IMR-90 (cell line): ENCODE data around the gene TCFL5. TPM values are rescaled to one million over a fixed set of nuclear protein-coding genes. Genes with fewer than 3 reads are reported as not detected.

ENCODE experiments used
- ATAC-seq: fragments of 200-7000 bp; cut with Tn5 transposase; 2 replicates; pipeline ENCODE4 v1.9.1; 2020; ENCODE audit warnings: low read depth, mild to moderate bottlenecking, moderate library complexity
- BruUV-seq: library from RNA; stranded (reverse); fragments of 400-500 nt; replicated peaks from 2 replicates; lab custom pipeline; 2021; lab: Mats Ljungman, UMichigan
- CTCF ChIA-PET: fragments of 300-600 bp; formaldehyde crosslinking; extraction: SDS; loops from one replicate; lab custom pipeline; 2021; ENCODE audit warnings: antibody characterized with exemption; lab: Yijun Ruan, JAX
- POLR2A ChIA-PET: fragments of 300-600 bp; sonication (Branson Sonifier 250); formaldehyde crosslinking; loops from one replicate; lab custom pipeline; 2022; ENCODE audit warnings: antibody characterized with exemption; ENCODE audit not compliant: unreplicated experiment; lab: Charles Lee
- DNase-seq: peaks from one replicate; pipeline ENCODE4 v3.0.0; 2013
- H2AFZ ChIP-seq: replicated peaks from 2 replicates; pipeline ENCODE3; 2013; ENCODE audit warnings: low read length, mild to moderate bottlenecking; ENCODE audit not compliant: poor library complexity
- H2AK5ac ChIP-seq: 2 replicates; pipeline ENCODE4 v1.6.1; 2013; ENCODE audit warnings: low read depth, low read length, inconsistent platforms
- H2AK9ac ChIP-seq: replicated peaks from 2 replicates; pipeline ENCODE3; 2013; ENCODE audit warnings: mild to moderate bottlenecking, low read depth, low read length, moderate library complexity; ENCODE audit not compliant: poor library complexity
- H2BK120ac ChIP-seq: 2 replicates; pipeline ENCODE4 v1.6.1; 2013; ENCODE audit warnings: low read depth, low read length, inconsistent platforms
- H2BK15ac ChIP-seq: 3 replicates; pipeline ENCODE4 v1.6.1; 2013; ENCODE audit warnings: low read depth, low read length, inconsistent platforms
- H2BK20ac ChIP-seq: 2 replicates; pipeline ENCODE4 v1.6.1; 2013; ENCODE audit warnings: low read depth, mild to moderate bottlenecking, inconsistent platforms, low read length, moderate library complexity
- H2BK5ac ChIP-seq: 2 replicates; pipeline ENCODE4 v1.6.1; 2013; ENCODE audit warnings: mild to moderate bottlenecking, low read depth, low read length, inconsistent platforms; ENCODE audit not compliant: poor library complexity, severe bottlenecking
- H3K14ac ChIP-seq: replicated peaks from 2 replicates; pipeline ENCODE4 v1.6.1; 2013; ENCODE audit warnings: low read depth, low read length, inconsistent platforms
- H3K18ac ChIP-seq: 2 replicates; pipeline ENCODE4 v1.6.1; 2013; ENCODE audit warnings: low read depth, low read length, control low read depth
- H3K23ac ChIP-seq: 2 replicates; pipeline ENCODE4 v1.6.1; 2013; ENCODE audit warnings: low read depth, low read length, inconsistent platforms
- H3K27ac ChIP-seq: 2 replicates; pipeline ENCODE4 v1.5.1; 2013; ENCODE audit warnings: mild to moderate bottlenecking, control low read depth, low read length; ENCODE audit not compliant: insufficient read depth
- H3K27me3 ChIP-seq: 2 replicates; pipeline ENCODE4 v1.6.1; 2013; ENCODE audit warnings: low read length; ENCODE audit not compliant: control insufficient read depth, insufficient read depth
- H3K36me3 ChIP-seq: 2 replicates; pipeline ENCODE4 v1.6.1; 2013; ENCODE audit warnings: low read length, mixed read lengths; ENCODE audit not compliant: control insufficient read depth, insufficient read depth
- H3K4ac ChIP-seq: 2 replicates; pipeline ENCODE4 v1.6.1; 2013; ENCODE audit warnings: low read depth, low read length, inconsistent platforms
- H3K4me1 ChIP-seq: 2 replicates; pipeline ENCODE4 v1.6.1; 2013; ENCODE audit warnings: low read length, mixed read lengths; ENCODE audit not compliant: control insufficient read depth, insufficient read depth
- H3K4me2 ChIP-seq: 2 replicates; pipeline ENCODE4 v1.6.1; 2013; ENCODE audit warnings: low read depth, mild to moderate bottlenecking, control low read depth, low read length, moderate library complexity
- H3K4me3 ChIP-seq: 2 replicates; pipeline ENCODE4 v1.5.1; 2013; ENCODE audit warnings: low read depth, mild to moderate bottlenecking, control low read depth, low read length, moderate library complexity; ENCODE audit not compliant: insufficient read depth
- H3K56ac ChIP-seq: 2 replicates; pipeline ENCODE4 v1.6.1; 2013; ENCODE audit warnings: low read length, inconsistent platforms; ENCODE audit not compliant: insufficient read depth; ENCODE audit errors: extremely low read depth
- H3K79me1 ChIP-seq, 2 experiments: 2 replicates each; pipeline ENCODE4 v1.6.1; 2013; ENCODE audit warnings: low read length in 2 of 2, inconsistent platforms in 1 of 2, low read depth in 1 of 2
- H3K9ac ChIP-seq: 2 replicates; pipeline ENCODE4 v1.6.1; 2013; ENCODE audit warnings: low read depth, low read length, control low read depth
- H3K9me1 ChIP-seq: 2 replicates; pipeline ENCODE4 v1.6.1; 2013; ENCODE audit warnings: low read length, inconsistent platforms; ENCODE audit not compliant: insufficient read depth
- H3K9me3 ChIP-seq: 2 replicates; pipeline ENCODE4 v1.6.1; 2013; ENCODE audit warnings: low read length; ENCODE audit not compliant: control insufficient read depth, insufficient read depth
- H4K20me1 ChIP-seq: 2 replicates; pipeline ENCODE4 v1.6.1; 2013; ENCODE audit warnings: low read length, inconsistent platforms; ENCODE audit not compliant: insufficient read depth
- H4K5ac ChIP-seq: 2 replicates; pipeline ENCODE4 v1.6.1; 2013; ENCODE audit warnings: mild to moderate bottlenecking, low read depth, low read length, control low read depth
- H4K8ac ChIP-seq, 2 experiments: 2 replicates each; pipeline ENCODE4 v1.6.1; 2013; ENCODE audit warnings: low read depth in 2 of 2, low read length in 2 of 2, control low read depth in 1 of 2, inconsistent platforms in 1 of 2
- H4K91ac ChIP-seq: 2 replicates; pipeline ENCODE4 v1.6.1; 2013; ENCODE audit warnings: low read depth, low read length, inconsistent platforms; ENCODE audit not compliant: insufficient read depth
- BHLHE40 ChIP-seq: fragments of 150-350 bp; IDR thresholded peaks from 2 replicates; pipeline ENCODE4 v1.6.1; 2016; ENCODE audit warnings: mild to moderate bottlenecking, low read depth, low read length
- CEBPB ChIP-seq: IDR thresholded peaks from 2 replicates; pipeline ENCODE4 v1.6.1; 2012; ENCODE audit warnings: low read depth, low read length, improper control_type of control experiment
- CHD1 ChIP-seq: IDR thresholded peaks from 2 replicates; pipeline ENCODE4 v1.6.1; 2012; ENCODE audit warnings: low read depth, low read length, improper control_type of control experiment
- CTCF ChIP-seq: conservative IDR thresholded peaks from 2 replicates; pipeline ENCODE4 v1.5.1; 2012; ENCODE audit warnings: mild to moderate bottlenecking, low read depth, low read length, improper control_type of control experiment
- ELK1 ChIP-seq: fragments of 150-350 bp; IDR thresholded peaks from 2 replicates; pipeline ENCODE4 v1.6.1; 2016; ENCODE audit warnings: low read depth, mild to moderate bottlenecking, low read length, moderate library complexity, borderline replicate concordance
- FOS ChIP-seq: fragments of 150-350 bp; IDR thresholded peaks from 2 replicates; pipeline ENCODE4 v1.6.1; 2016; ENCODE audit warnings: low read depth, low read length
- MAFK ChIP-seq: IDR thresholded peaks from 2 replicates; pipeline ENCODE4 v1.6.1; 2012; ENCODE audit warnings: low read depth, low read length, improper control_type of control experiment
- MAZ ChIP-seq: IDR thresholded peaks from 2 replicates; pipeline ENCODE4 v1.6.1; 2012; ENCODE audit warnings: low read depth, mild to moderate bottlenecking, low read length, improper control_type of control experiment, moderate library complexity, borderline replicate concordance
- MXI1 ChIP-seq: IDR thresholded peaks from 2 replicates; pipeline ENCODE4 v1.6.1; 2012; ENCODE audit warnings: low read depth, mild to moderate bottlenecking, low read length, moderate library complexity, borderline replicate concordance
- NFE2L2 ChIP-seq: fragments of 150-350 bp; IDR thresholded peaks from 2 replicates; pipeline ENCODE4 v1.6.1; 2016; ENCODE audit warnings: low read depth, mild to moderate bottlenecking, low read length
- POLR2A ChIP-seq: IDR thresholded peaks from 2 replicates; pipeline ENCODE4 v1.6.1; 2012; ENCODE audit warnings: mild to moderate bottlenecking, low read depth, low read length
- RAD21 ChIP-seq: IDR thresholded peaks from 2 replicates; pipeline ENCODE4 v1.6.1; 2012; ENCODE audit warnings: low read length, improper control_type of control experiment
- RCOR1 ChIP-seq: IDR thresholded peaks from 2 replicates; pipeline ENCODE4 v1.6.1; 2012; ENCODE audit warnings: mild to moderate bottlenecking, low read length, improper control_type of control experiment; ENCODE audit not compliant: insufficient replicate concordance
- RFX5 ChIP-seq: IDR thresholded peaks from 2 replicates; pipeline ENCODE4 v1.8.0; 2012; ENCODE audit warnings: low read depth, mild to moderate bottlenecking, low read length, moderate library complexity
- SMC3 ChIP-seq: fragments of 150-350 bp; IDR thresholded peaks from 2 replicates; pipeline ENCODE4 v1.6.1; 2016; ENCODE audit warnings: low read depth, mild to moderate bottlenecking, antibody characterized with exemption, low read length, moderate library complexity
- USF2 ChIP-seq: fragments of 150-350 bp; IDR thresholded peaks from 2 replicates; pipeline ENCODE4 v1.6.1; 2017; ENCODE audit warnings: mild to moderate bottlenecking, antibody characterized with exemption, low read length, low read depth
- WGBS, 2 experiments: methylation state at CpG; one replicate each; pipeline versions ENCODE4 v1.1.5 to v1.1.7; 2013; ENCODE audit warnings: missing lambda C conversion rate in 2 of 2; ENCODE audit not compliant: insufficient read length in 1 of 2; ENCODE audit errors: extremely low coverage in 2 of 2; 5-methylcytosine and 5-hydroxymethylcytosine counted together
- dilution Hi-C: fragments of 300-500 bp; cut with HindIII; formaldehyde crosslinking; loops from one replicate; pipeline ENCODE4 v1.14.3; 2018; ENCODE audit warnings: low sequenced_read_pairs; ENCODE audit not compliant: unreplicated experiment
- in situ Hi-C: fragments of 300-500 bp; cut with MboI; formaldehyde crosslinking; loops from 3 replicates; pipeline ENCODE4 v1.14.3; 2019; ENCODE audit warnings: low sequenced_read_pairs, inconsistent platforms, mixed read lengths
- intact Hi-C: fragments of 100-400 bp; cut with micrococcal nuclease; formaldehyde crosslinking; loops from 2 replicates; pipeline ENCODE4 v1.10.0; 2022
- polyA plus RNA-seq, 3 experiments: library from polyadenylated mRNA; depleted of rRNA; stranded (reverse); fragments of >200 nt; gene quantifications; 2 replicates each; pipeline ENCODE4 v1.2.3, GENCODE V29; 2012; ENCODE audit warnings: low replicate concordance in 1 of 3
- total RNA-seq: library from RNA; depleted of rRNA; stranded (reverse); fragments of >200 nt; gene quantifications from 2 replicates; pipeline ENCODE4 v1.2.3, GENCODE V29; 2012

Gene TCFL5
- total and polyA plus RNA-seq, 2 of the 4 experiments (the other 2 are of a cell fraction): 6.0 to 8.2 TPM

GRCh38 chr20:62895539-62895938, 33.9 kb upstream of the TCFL5 start:
- Histone ChIP-seq H2BK15ac (no peak overlapping the region), H4K5ac (no peak overlapping the region), H3K18ac (no peak overlapping the region), H2AK9ac (no peak overlapping the region), H3K9ac (no peak overlapping the region), H3K4me1 (peaks cover 5% of the 10 kb centered on the region), H2BK120ac (no peak overlapping the region), H3K4me3 (no peak overlapping the region), H3K27ac (no peak overlapping the region), H3K14ac (no peak overlapping the region), H3K9me1 (peaks cover under 1% of the 10 kb centered on the region; the same call in 1 of the 2 replicates), H3K4ac (no peak overlapping the region), H2AFZ (no peak overlapping the region), H3K79me1 (peaks cover 13 to 71% of the 10 kb centered on the region in 2 experiments), H3K36me3 (peaks cover 52% of the 10 kb centered on the region), H3K4me2 (no peak overlapping the region), H3K23ac (no peak overlapping the region), H2AK5ac (no peak overlapping the region), H4K20me1 (peaks cover 11% of the 10 kb centered on the region), H3K27me3 (no peaks in the 10 kb centered on the region), H4K91ac (no peak overlapping the region), H4K8ac (no peak overlapping the region), H2BK5ac (no peak overlapping the region), H2BK20ac (no peak overlapping the region), H3K56ac (no peak overlapping the region), H3K9me3 (no peaks in the 10 kb centered on the region)
- dilution Hi-C loops: no loop called here
- in situ Hi-C loops: no loop called here
- WGBS, 2 experiments: 80% methylated on average over 2 of the region's 9 CpGs; no CpG with 5 or more reads in 1 of the 2 experiments
- ChIA-PET POLR2A (no interaction called here), CTCF (interaction anchor here (1.3 kb wide), 1 partner anchor 22 kb away, joined by 3 read pairs; no protein-coding TSS in a partner anchor)
- no peak for TF ChIP-seq RFX5
- TF ChIP-seq MAZ: no peak
- TF ChIP-seq POLR2A: no peak
- TF ChIP-seq CTCF: no peak
- no peak for TF ChIP-seq RAD21
- no peak for TF ChIP-seq MXI1
- no peak for TF ChIP-seq FOS
- no peak for TF ChIP-seq SMC3
- no peak for TF ChIP-seq NFE2L2
- TF ChIP-seq ELK1: no peak
- no peak for TF ChIP-seq MAFK
- no peak for TF ChIP-seq RCOR1
- TF ChIP-seq BHLHE40: no peak
- no peak for TF ChIP-seq CHD1
- TF ChIP-seq USF2: no peak
- no peak for TF ChIP-seq CEBPB
- BruUV-seq: no TSS peak
- no peak for DNase-seq
- intact Hi-C loops: no loop called here
- no peak for ATAC-seq
